ENCODE measurements around the gene TSR3. TPM values are rescaled to one million over a fixed set of nuclear protein-coding genes. Genes with fewer than 3 reads are reported as not detected.

The TSR3 gene
- polyA plus RNA-seq, 3 donors, result 23.2 to 73.1 (median 48.2) TPM

DNA sequence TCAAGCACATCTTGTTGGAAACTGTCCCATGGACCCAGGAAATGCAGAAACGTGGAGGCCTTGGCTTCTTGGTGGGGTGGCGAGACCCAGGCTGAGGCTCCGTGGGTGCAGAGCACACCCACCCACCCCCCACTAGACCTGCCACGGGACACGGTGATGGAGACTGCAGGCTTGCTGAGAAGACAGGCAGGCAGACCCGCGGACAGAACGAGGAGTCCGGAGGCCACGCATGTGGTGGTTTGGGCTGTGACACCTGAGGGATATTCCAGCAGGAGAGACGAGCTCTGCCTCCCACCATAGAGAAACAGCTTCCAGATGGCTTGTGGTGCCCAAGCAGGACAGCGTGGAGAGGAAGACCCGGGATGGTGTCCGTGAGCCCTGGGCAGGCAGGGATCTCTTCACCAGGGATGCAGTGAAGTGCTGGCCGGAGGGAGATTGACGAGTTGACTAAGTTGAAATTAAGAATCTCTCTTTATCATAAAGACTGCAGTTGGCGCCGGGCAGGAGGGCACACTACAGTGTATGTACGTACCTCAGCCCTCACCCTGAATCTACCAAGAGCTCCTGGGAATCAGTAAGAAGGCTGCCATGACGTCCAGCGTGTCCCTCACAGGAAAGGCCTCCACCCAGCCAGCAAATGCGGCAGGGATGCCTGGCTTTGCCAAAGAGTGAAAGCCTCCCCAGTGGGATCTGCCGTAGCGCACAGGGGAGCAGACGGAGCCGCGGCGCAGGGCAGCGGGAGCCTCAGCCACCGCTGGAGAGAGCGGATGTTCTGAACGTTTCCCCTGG lies 34.0 kb downstream of the TSR3 start:
- no peaks in the 10 kb centered on the region for H3K27me3 Mint-ChIP-seq (ENCODE audit: low read depth in 3 of 3)
- no peaks in the 10 kb centered on the region for H3K9me3 ChIP-seq (replicated peaks in 1 of 2; ENCODE audit: control insufficient read depth in 1 of 2, insufficient read depth in 1 of 2, low read length in 2 of 2)
- H2AFZ ChIP-seq (ENCODE audit: insufficient read depth, low read depth, low read length, poor library complexity, severe bottlenecking), result no peak overlapping the region
- peaks cover 92 to 93% of the 10 kb centered on the region in 2 donors for H3K36me3 ChIP-seq (replicated peaks in 1 of 2; ENCODE audit: control insufficient read depth in 1 of 2, insufficient read depth in 2 of 2, low read length in 2 of 2)
- no peak overlapping the region for H3K4me3 ChIP-seq (replicated peaks in 1 of 3; ENCODE audit: low read depth in 2 of 3, low read length in 3 of 3)
- no peak for DNase-seq
- peaks cover 100% of the 10 kb centered on the region for H4K20me1 ChIP-seq (ENCODE audit: insufficient read depth, low read length)
- no peak overlapping the region for H3K4me3 Mint-ChIP-seq
- H3K36me3 Mint-ChIP-seq, result peaks cover 69 to 92% of the 10 kb centered on the region in 2 donors
- TF ChIP-seq, protein P1, sequence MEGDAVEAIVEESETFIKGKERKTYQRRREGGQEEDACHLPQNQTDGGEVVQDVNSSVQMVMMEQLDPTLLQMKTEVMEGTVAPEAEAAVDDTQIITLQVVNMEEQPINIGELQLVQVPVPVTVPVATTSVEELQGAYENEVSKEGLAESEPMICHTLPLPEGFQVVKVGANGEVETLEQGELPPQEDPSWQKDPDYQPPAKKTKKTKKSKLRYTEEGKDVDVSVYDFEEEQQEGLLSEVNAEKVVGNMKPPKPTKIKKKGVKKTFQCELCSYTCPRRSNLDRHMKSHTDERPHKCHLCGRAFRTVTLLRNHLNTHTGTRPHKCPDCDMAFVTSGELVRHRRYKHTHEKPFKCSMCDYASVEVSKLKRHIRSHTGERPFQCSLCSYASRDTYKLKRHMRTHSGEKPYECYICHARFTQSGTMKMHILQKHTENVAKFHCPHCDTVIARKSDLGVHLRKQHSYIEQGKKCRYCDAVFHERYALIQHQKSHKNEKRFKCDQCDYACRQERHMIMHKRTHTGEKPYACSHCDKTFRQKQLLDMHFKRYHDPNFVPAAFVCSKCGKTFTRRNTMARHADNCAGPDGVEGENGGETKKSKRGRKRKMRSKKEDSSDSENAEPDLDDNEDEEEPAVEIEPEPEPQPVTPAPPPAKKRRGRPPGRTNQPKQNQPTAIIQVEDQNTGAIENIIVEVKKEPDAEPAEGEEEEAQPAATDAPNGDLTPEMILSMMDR (IDR thresholded peaks at IDR 0.05), result no peak
- intact Hi-C loops (cut with micrococcal nuclease), result no loop called here
- no peaks in the 10 kb centered on the region for H3K4me1 ChIP-seq (ENCODE audit: control insufficient read depth in 1 of 2, insufficient read depth in 2 of 2, low read length in 2 of 2)
- WGBS (ENCODE audit: insufficient coverage), result 94% methylated on average over 19 of the region's 32 CpGs
- H3K79me2 ChIP-seq (ENCODE audit: insufficient read depth, low read length), result peaks cover 68% of the 10 kb centered on the region
- no peak overlapping the region for H3K27ac ChIP-seq (ENCODE audit: low read depth in 1 of 2, low read length in 2 of 2)
- H3K4me1 Mint-ChIP-seq, result peaks cover 2% of the 10 kb centered on the region
- H3K4me2 ChIP-seq (replicated peaks; ENCODE audit: extremely low read depth, low read length, poor library complexity, severe bottlenecking), result no peak overlapping the region
- no peaks in the 10 kb centered on the region for H3K27me3 ChIP-seq (ENCODE audit: control insufficient read depth in 2 of 2, insufficient read depth in 2 of 2, low read length in 2 of 2)
- peak overlapping the region in 3 of 7 donors; percentile 5 to 33 (median 9) for H3K27ac Mint-ChIP-seq
- no peak overlapping the region for H3K9ac ChIP-seq (ENCODE audit: insufficient read depth, low read length, poor library complexity, severe bottlenecking)
- no peaks in the 10 kb centered on the region for H3K9me3 Mint-ChIP-seq

DNA sequence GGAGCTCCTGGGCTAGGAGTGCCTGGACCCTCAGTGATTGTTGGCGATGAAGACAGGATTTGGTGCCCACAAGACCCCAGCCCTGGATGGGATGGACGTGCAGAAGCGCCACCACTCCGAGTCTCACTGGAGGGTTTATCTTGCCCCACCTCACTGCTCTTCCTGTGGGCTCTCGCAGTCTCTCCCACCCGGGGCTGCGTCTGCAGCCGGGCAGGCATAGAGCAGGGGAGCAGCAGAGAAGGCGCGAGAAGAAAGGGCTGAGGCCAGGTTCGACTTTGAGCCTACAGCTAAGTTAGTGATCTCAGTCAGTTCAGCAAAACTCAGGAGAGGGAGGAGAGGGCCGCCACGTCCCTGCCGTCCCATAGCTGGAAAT lies 35.7 kb downstream of the TSR3 start:
- no peak overlapping the region for H2AFZ ChIP-seq (ENCODE audit: insufficient read depth, low read depth, low read length, poor library complexity, severe bottlenecking)
- no peak overlapping the region for H3K27ac Mint-ChIP-seq
- WGBS (ENCODE audit: insufficient coverage), result 95% methylated on average over 13 of the region's 14 CpGs

More for the DNA sequence above, 35.7 kb downstream of the TSR3 start:
- intact Hi-C loops (cut with micrococcal nuclease), result no loop called here
- no peaks in the 10 kb centered on the region for H3K27me3 ChIP-seq (ENCODE audit: control insufficient read depth in 2 of 2, insufficient read depth in 2 of 2, low read length in 2 of 2)
- peaks cover 18% of the 10 kb centered on the region for H3K4me1 Mint-ChIP-seq
- no peak overlapping the region for H3K4me2 ChIP-seq (replicated peaks; ENCODE audit: extremely low read depth, low read length, poor library complexity, severe bottlenecking)
- H3K27me3 Mint-ChIP-seq (ENCODE audit: low read depth in 3 of 3), result no peaks in the 10 kb centered on the region
- no peaks in the 10 kb centered on the region for H3K9me3 Mint-ChIP-seq
- H3K36me3 ChIP-seq (replicated peaks in 1 of 2; ENCODE audit: control insufficient read depth in 1 of 2, insufficient read depth in 2 of 2, low read length in 2 of 2), result peaks cover 85 to 88% of the 10 kb centered on the region in 2 donors
- peaks cover 84% of the 10 kb centered on the region for H3K79me2 ChIP-seq (ENCODE audit: insufficient read depth, low read length)
- peaks cover 14 to 15% of the 10 kb centered on the region in 2 donors for H3K4me1 ChIP-seq (ENCODE audit: control insufficient read depth in 1 of 2, insufficient read depth in 2 of 2, low read length in 2 of 2)
- H4K20me1 ChIP-seq (ENCODE audit: insufficient read depth, low read length), result peaks cover 100% of the 10 kb centered on the region
- no peak overlapping the region for H3K4me3 ChIP-seq (replicated peaks in 1 of 3; ENCODE audit: low read depth in 2 of 3, low read length in 3 of 3)
- TF ChIP-seq, protein P1 (IDR thresholded peaks at IDR 0.05), result no peak
- H3K9ac ChIP-seq (ENCODE audit: insufficient read depth, low read length, poor library complexity, severe bottlenecking), result no peak overlapping the region
- H3K4me3 Mint-ChIP-seq, result no peak overlapping the region
- no peaks in the 10 kb centered on the region for H3K9me3 ChIP-seq (replicated peaks in 1 of 2; ENCODE audit: control insufficient read depth in 1 of 2, insufficient read depth in 1 of 2, low read length in 2 of 2)
- no peak overlapping the region for H3K27ac ChIP-seq (ENCODE audit: low read depth in 1 of 2, low read length in 2 of 2)
- no peak for DNase-seq
- peaks cover 67 to 82% of the 10 kb centered on the region in 2 donors for H3K36me3 Mint-ChIP-seq

All from CD14-positive monocyte (primary cell).